ENCODE data around the gene ZNF774.
"Not testable (repeated sequence)": the region's sequence is repeated elsewhere in the genome, so short reads cannot be mapped to it uniquely, and the experiment has no call there.

ZNF774 gene

DNA sequence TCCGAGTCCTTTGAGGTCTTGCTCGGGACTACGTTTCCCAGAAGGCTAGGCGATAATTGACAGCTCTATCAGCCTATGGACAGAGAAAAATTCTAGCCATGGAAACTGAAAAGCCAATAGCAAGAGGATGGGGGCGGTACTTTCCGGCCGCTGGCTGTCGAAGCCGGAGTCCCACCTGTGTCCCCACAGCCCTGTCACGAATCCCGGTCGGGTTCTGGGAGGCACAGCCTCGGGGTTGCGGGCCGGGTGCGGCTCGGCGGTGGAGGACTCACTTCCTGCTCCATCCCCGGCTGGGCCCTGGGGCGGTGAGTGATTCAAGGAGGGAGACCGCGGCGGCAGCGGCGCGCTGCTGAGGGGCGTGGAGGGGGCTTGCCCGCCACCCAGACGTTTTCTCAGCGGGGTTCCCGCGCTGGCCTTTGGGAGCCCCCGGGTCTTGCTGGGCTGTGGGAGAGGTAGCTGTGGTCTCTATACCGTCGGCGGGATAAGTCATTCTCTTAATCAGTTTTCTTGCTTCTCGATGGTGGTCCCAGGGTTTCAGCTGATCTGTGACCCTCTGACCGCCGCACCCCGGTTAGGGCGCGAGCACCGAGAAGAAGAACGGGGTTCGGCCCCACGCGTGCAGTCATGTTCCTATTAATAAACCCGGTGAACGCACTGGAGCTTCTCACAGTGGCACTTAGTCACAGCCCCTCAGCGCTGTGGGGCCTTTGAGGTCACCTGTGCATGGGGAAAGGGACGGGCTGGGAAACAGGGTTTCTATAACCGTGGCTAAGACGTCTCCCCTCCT, at the start of gene ZNF774:
Gene ZNF774, plus strand, starts transcription at position 178 of the 787 bp plus-strand sequence. CDS start 2,377 bp downstream, outside the sequence.
- DNase-seq (ENCODE audit: low read depth): peak; percentile 98

DNA sequence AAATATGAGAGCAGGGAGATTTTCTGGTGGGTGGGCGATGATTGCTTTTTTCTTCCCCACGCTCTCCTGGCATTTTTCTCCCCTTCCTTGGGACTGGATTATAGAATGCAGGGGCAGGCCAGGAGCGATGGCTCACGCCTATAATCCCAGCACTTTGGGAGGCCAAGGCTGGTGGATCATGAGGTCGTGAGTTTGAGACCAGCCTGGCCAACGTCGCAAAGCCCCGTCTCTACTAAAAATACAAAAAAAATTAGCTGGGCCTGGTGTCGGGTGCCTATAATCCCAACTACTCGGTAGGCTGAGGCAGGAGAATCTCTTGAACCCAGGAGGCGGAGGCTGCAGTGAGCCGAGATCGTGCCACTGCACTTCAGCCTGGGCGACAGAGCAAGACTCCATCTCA, 46.7 kb upstream of the ZNF774 start:
- DNase-seq (ENCODE audit: low read depth): not testable (repeated sequence)

DNA sequence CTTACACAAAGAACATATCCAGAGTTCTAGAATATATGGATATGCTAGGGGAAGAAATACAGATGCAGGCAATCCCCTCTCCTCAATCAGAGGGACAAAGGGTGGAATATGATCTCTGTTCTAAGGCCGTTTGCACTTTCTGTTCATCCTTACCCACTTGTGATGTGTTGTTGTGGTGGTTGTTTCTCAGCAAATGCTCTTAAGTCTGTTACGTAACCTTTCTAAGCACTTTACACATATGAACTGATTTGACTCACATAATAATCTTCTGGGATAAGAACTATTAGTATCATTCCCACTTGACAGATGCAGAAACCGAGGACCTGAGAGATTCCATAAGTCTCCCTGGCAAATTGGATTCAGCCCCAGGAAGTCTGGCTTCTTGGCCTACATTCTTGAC, 46.2 kb upstream of the ZNF774 start:
- DNase-seq (ENCODE audit: low read depth): no peak

DNA sequence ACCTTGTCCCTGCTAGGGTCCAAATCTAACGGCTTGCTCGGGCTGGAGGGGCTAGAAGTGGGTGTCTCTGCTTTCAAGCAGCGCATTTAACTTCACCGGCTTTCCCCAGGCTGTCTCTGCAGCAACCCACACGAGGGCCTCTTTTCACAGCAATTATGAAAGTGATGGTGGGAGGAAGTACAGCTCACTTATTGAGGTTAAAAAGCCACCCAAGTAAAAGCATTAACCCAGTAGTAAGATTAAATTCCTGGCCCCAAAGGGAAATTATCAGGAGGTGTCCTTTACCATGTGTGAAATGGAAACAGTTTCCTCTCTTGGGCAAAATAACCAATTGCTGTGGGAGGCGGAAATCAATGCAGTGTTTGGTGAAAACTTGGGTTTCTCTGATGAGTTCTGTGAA, 45.5 kb upstream of the ZNF774 start:
- DNase-seq (ENCODE audit: low read depth): no peak

DNA sequence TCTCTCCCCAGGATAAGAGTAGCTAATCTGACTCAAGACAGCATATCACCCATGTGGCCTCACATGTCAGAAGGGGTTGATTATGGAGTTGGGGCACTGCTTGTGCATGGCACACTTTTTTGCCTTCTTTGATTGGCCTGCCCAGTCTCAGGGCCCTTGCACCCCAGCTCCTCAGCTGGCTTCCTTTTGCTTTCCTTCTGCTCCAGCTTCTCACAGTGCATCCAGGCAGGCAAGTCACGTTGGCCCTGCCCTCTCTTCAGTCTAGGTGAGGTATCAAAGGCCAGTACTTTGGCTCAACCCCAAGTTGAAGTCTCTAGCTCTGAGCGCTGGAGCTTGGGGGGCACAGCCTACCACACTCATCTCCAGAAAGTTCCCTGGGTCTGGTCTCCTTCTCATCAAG, 44.4 kb upstream of the ZNF774 start:
- no peak for DNase-seq (ENCODE audit: low read depth)

DNA sequence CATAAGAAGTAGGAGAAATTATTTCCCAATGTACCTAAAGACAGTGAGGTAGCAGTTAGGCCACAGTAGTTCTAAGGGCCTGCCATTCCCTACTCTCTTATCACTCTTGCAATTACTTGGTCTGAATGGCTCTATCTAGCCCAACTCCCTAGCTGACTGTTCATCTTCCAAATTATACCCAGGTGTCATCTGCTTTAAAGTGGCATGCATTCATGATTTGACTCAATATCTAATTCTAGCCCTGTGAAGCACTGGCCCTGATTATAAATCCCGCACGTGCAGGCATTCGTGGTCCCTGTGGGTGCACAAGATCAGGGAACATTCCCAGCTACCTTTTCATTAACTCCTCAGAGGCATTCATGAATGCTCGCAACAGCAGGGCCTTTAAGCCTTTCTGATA, 43.1 kb upstream of the ZNF774 start:
- DNase-seq (ENCODE audit: low read depth): no peak

DNA sequence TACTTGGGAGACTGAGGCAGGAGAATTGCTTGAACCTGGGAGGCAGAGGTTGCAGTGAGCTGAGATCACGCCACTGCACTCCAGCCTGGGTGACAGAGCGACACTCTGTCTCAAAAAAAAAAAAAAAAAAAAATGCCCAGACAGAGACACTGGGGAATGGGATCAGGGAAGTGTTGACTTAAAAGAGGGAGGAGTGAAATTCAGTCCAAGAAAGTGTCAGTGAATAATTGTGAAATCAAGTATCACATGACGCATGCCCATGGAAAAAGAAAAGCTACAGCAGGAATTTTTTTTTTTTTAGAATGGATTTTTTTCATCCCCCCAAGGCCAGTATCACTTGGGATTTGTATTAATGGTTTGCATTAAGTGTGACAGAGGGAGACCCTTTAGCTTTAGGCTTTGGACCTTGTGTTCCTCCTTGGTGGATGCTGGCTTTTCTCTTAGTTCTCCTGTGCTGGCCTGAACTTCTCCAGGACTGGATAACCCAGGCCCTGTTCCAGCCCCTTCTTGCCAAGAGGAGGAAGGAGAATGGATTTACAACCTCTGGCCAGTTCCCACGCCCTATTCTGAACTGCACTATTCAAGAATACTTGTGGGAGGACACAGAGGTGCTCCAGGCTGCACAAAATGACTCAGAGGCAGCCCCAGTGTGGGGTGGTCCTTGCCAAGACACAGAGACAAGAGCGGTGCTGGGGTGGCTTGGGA, 36.7 kb upstream of the ZNF774 start:
- no peak for DNase-seq (ENCODE audit: low read depth)

DNA sequence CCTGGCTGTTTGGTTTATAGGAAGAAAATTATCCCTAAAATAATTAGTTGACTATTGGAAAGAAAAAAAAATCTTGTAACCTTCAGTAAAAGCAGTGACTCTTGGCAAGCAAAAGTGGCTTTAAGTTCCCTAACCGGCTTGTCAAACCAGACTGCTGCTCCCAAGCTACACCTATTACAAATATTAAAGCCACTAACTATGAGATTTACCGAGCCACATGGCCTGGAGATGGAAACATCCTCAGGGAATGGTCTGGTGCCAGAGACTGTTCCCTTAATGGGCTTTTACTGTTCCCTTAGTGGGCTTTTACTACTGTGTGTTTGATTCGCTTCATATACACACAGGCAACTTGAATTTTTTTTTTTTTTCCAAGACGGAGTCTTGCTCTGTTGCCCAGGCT, 35.9 kb upstream of the ZNF774 start:
- DNase-seq (ENCODE audit: low read depth): no peak

DNA sequence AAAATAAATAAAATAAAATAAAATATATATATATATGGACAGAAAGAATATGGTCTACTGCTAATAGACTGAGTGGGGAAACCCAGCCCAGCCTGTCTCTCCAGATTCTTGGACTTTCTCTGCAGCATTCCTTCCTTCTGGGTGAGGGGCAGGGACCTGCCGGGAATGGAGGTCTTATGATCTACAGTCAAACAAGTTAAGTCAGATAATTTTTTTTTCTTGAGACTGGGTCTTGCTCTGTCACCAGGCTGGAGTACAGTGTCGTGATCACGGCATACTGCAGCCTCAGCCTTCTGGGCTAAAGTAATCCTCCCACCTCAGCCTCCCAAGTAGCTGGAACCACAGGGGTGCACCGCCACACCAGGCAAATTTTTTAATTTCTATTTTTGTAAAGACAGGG, 33.5 kb upstream of the ZNF774 start:
- DNase-seq (ENCODE audit: low read depth): no peak

DNA sequence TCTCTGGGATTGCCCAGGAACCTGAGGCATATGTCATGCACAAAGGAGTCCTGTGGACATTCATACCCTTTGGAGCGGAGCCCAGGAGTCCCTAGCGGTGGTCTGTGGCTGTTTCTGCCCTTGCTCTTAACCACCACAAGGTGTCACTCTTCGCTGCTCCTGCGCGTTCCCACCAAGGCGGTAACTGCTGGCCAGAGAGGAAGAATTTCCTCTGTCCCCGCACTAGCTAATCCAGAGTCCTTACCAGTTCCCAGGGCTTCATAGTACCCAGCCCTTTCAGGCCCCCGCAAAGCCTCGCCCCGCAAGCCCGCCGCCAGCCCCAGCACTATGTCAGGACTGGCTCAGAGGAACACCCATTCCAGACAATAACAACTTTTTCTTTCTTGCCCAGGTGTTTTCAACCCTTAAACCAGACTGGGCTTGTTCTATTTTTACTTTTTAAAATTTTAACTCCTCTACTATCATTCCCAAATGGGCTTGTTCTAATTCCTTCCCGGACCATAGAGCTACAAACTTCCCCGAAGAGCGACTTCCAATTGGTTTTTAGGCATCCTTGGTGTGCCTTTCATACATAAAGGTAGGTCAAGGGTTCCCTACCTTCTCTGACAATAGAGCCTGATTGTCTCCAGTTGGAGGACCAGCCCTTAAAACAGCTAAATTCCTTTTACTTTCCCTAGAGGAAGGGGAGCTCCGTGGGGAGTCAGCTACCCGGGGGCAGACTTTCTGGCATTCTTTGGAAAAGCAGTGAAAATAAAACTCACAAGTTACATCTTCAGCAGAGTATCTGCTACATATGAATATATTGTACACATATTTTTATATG, 31.8 kb upstream of the ZNF774 start:
- DNase-seq (ENCODE audit: low read depth): peak; percentile 77

DNA sequence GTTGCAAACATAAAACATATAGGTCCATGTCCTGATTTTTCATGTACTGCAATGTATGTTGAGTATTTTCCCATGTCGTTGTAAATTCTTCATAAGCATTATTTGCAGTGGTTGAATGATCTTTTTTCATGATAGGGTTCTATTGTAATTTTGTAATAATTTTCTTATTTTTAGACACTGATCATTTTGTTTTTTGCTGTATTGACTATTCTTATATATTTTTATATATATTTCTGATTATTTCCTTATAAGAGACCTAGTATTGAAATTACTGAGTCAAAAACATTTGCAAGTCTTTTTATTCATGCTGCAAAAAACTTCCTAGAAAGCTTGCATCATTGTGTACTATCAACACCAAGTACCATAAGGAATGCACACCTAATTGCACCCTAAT, 31.2 kb upstream of the ZNF774 start:
- no peak for DNase-seq (ENCODE audit: low read depth)

DNA sequence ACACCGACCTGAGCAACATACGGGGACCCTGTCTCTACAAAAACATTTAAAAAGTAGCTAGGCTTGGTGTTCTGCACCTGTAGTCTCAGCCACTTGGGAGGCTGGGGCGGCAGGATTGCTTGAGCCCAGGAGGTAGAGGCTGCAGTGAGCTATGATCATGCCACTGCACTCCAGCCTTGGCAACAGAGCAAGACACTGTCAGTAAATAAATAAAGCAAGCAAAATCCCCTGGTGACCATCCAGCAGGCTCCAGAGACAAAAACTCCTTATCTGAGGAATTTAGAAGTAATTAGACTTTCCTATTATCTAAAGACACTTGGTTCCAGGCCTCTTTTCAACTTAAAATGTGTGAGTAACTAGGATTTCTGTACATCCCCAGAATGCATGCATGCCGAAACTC, 29.5 kb upstream of the ZNF774 start:
- no peak for DNase-seq (ENCODE audit: low read depth)

DNA sequence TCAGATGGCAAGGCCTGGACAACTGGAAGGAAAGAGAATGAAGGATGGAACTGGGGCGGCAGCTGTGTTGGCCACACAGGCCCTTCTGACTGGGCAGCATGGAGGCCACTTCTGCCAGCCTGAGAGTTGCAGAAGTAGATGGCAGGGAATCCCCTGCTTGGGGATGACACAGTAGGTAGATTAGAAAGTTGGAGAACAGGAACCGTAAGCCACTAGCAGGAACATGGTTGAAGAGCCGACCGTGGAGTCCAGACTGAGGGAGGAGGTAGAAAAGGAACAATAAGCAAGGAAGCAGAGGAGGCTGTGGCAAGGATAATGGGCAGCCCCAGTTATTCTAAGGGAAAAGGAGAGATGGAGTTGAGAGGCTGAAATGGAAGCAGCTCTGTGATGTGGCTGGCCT, 26.4 kb upstream of the ZNF774 start:
- DNase-seq (ENCODE audit: low read depth): no peak

DNA sequence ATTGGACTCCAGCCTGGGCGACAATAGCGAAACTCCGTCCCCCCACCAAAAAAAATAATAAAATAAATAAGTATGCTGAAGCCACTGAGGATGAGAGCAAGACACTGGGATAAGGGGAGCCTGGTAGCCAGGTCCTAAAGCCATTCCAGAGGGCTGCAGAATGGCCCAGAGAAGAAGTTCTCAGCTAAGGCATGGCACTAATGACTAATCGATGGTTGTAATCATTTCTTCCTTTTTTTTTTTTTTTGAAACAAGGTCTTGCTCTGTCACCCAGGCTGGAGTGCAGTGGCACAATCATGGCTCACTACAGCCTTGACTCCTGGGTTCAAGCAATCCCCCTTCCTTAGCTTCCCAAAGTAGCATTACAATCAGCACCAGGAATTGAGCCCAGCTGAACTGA, 25.6 kb upstream of the ZNF774 start:
- DNase-seq (ENCODE audit: low read depth): no peak

DNA sequence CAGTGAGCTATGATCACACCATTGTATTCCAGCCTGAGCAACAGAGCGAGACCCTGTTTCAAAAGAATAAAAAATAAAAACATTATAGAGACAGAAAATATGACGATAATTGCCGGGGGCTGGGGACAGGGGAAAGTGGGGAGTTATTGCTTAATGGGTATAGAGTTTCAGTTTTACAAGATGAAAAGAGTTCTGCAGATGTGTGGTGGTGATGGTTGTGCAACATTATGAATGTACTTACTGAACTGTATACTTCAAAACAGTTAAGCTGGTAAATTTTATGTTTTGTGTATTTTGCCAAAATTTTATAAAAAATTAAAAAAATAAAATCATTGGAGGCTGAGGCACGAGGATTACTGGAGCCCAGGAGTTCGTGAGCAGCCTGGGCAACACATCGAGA, 24.8 kb upstream of the ZNF774 start:
- no peak for DNase-seq (ENCODE audit: low read depth)

DNA sequence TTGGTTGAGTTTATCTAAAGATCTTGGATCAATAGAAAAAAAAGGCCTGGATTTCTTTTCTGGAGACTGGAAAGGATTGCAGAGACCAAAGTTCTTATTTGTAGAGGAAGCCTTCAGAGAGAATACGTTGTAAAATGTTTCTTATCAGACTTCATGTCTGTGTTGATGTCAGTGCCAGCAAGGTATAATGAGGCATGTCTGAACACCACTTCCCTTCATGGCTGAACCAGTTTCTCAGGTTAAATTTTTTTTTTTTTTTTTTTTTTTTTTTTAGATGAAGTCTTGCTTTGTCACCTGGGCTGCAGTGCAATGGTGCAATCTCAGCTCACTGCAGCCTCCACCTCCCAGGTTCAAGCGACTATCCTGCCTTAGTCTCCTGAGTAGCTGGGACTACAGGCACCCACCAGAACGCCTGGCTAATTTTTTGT, 17.8 kb upstream of the ZNF774 start:
- no peak for DNase-seq (ENCODE audit: low read depth)

DNA sequence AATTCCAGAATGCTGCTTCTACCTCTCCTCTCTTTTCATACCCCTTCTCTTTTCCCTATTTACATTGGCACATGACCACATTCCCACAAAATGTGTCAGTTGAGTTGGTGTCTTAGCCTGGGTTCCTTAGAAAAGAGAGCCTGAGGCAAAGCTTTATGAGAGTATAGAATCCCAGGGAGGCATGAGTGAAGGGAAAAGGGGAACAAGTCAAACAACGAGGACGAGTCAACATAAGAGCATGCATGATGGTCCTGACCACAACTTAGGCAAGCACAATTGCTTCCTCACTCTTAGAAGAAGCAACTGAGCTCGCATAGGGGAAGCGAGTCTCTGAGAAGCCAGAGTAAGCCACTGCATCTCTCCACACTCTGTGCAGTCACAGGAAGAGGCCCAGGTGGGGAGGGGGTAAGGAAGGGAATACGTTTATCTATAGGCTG, 15.4 kb upstream of the ZNF774 start:
- DNase-seq (ENCODE audit: low read depth): no peak

DNA sequence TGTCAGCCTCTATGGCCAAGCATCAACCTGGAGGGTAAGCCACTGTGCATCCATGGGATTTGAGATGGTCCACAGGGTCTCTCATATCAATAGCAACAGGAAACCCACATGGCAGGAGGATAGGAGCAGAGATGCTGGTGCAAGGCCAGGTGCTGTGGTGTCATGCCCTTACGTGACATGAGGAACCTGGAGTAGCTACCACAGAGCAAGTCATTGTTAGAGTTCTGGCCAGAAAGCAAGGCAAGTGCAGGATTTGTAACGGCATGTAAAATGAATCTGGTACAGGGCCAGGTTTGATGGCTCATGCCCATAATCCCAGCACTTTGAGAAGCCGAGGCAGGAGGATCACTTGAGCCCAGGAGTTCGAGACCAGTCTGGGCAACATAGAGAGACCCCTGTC, 14.8 kb upstream of the ZNF774 start:
- DNase-seq (ENCODE audit: low read depth): no peak

DNA sequence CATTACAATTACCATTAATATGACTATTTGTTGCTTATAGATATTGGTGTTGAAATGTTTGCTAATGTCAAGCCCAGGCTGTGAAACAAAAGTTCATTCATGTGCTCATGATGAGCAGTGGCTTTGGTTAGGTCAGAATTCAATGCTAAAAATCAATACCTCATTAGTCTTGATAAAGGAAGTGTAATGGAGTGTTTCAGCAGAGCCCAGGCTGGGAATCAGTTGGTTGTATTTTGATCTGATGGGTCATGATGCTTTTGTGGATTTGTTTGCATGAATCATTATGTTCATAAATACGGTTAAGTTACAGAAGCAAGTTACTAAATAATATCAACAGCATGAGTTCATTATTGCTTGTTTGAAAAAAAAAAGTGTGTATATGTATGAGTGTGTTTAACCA, 13.6 kb upstream of the ZNF774 start:
- no peak for DNase-seq (ENCODE audit: low read depth)

DNA sequence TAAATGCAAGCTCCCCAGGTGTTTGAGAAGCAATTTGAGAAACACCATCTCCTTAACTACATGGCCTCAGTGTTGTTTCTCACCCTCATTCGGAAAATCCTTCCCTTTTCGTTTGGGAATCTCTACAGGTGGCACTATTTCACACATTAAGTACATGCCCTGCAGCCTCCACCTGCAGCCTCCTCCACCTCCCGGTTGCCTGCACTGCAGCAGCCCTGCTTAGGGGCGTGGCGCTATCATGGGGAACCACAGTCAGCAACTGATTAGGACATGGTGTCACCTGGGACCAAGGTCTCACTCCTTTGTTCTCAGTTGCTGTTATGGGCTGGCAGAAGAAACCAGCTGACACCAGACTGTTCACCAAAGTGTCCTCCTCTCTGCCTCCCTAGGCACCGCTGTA, 11.7 kb upstream of the ZNF774 start:
- no peak for DNase-seq (ENCODE audit: low read depth)

DNA sequence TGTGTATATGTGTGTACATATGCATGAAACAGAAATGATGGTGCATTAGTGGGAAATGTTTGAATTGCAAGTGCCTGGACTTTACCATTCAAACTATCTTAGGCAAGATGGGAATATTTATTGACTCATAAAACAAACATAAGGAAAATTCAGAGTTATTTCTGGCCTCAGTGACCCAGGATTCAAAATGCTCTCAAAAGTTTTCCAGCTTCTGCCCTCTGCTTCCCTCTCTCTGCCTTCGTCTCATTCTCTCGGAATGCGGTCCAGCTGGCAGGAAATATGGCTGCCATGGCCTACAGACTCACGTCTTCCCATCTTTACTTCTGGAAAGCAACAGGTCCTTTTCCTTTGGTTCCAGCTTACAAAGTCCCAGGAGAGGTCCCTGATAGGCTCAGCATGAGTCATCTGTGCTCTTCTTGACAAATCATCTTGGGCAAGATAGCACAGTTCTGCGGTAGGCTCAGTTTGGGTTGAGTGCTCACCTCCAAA, 8.7 kb upstream of the ZNF774 start:
- no peak for DNase-seq (ENCODE audit: low read depth)

DNA sequence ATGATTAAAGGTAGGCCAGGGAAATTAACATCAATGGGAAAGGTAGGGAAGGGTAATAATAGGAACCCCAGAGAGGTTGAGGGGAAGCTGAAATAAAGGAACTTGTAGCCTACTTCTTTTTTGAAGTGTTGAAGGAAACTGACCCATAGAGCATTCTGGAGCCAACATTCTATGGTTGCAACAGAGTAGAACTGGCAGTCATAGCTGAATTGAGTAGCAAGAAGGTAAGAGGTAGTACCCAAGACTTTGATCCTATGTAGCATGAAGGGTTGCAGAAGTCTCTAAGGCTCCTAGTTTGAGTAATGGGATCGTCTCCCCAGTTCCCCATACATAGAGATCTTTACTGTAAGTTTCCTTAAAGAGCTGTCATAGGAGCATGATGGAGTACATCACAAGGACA, 7.4 kb upstream of the ZNF774 start:
- no peak for DNase-seq (ENCODE audit: low read depth)

DNA sequence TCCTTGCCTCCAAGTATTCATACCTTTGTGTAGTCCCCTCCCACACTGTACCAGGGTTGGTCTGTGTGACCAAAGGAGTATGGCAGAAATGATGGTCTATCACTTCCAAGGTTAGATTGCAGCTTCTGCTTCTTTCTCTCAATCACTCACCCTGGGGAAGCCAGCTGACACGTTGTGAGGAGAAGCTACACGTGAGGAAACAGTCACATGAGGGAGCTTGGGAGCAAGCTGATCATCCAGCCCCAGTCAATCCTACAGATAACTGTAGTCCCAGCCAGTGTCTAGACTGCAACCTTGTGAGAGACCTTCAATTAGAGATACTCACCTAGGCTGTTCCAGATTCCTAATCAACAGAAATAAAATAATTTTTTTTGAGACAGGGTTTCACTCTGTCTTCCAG, 6.2 kb upstream of the ZNF774 start:
- no peak for DNase-seq (ENCODE audit: low read depth)
